ENCODE measurements around the gene ZMIZ1. TPM values are rescaled to one million over a fixed set of nuclear protein-coding genes. Genes with fewer than 3 reads are reported as not detected.

ZMIZ1 gene
- total and polyA plus RNA-seq, 4 donors, result 3.9 to 19.1 (median 9.8) TPM

GRCh38 chr10:79189181-79189580, 120.4 kb downstream of the ZMIZ1 start:
- no peak overlapping the region for H3K4me3 ChIP-seq (ENCODE audit: low read depth in 1 of 3, low read length in 3 of 3)
- DNase-seq (ENCODE audit: low spot score), result no peak
- H3K9me3 ChIP-seq (ENCODE audit: control insufficient read depth in 4 of 4, low read length in 3 of 4), result no peaks in the 10 kb centered on the region
- peaks cover 16 to 45% (median 37%) of the 10 kb centered on the region in 4 donors for H3K4me1 ChIP-seq (ENCODE audit: control insufficient read depth in 4 of 4, insufficient read depth in 4 of 4, low read length in 3 of 4)
- no peak overlapping the region for H3K27ac ChIP-seq (ENCODE audit: low read depth in 1 of 2, low read length in 2 of 2)
- H3K9ac ChIP-seq (ENCODE audit: low read depth in 1 of 2, low read length in 2 of 2), result no peak overlapping the region
- TF ChIP-seq EGR1 (IDR thresholded peaks at IDR 0.05; ENCODE audit: low read depth in 2 of 2), result no peak
- no peak for TF ChIP-seq TAF1 (conservative IDR thresholded peaks at IDR 0.05)
- no peak for TF ChIP-seq MAX (IDR thresholded peaks at IDR 0.05)
- TF ChIP-seq FOXA2 (IDR thresholded peaks at IDR 0.05), result no peak
- no peak for TF ChIP-seq HNF4A (conservative IDR thresholded peaks at IDR 0.05)
- no peak for TF ChIP-seq FOXA1 (IDR thresholded peaks at IDR 0.05)
- TF ChIP-seq ATF3 (IDR thresholded peaks at IDR 0.05), result no peak
- no peaks in the 10 kb centered on the region for H3K27me3 ChIP-seq (ENCODE audit: control insufficient read depth in 4 of 4, insufficient read depth in 4 of 4, low read length in 3 of 4)
- 95% methylated on average over 4 of the region's 4 CpGs for WGBS
- H3K36me3 ChIP-seq (ENCODE audit: control insufficient read depth in 4 of 4, insufficient read depth in 3 of 4, low read depth in 1 of 4, low read length in 3 of 4), result no peaks in the 10 kb centered on the region

GRCh38 chr10:79189853-79190435, 121.2 kb downstream of the ZMIZ1 start:
- H3K27ac ChIP-seq (ENCODE audit: low read depth in 1 of 2, low read length in 2 of 2), result no peak overlapping the region
- H3K9me3 ChIP-seq (ENCODE audit: control insufficient read depth in 4 of 4, low read length in 3 of 4), result no peaks in the 10 kb centered on the region
- DNase-seq (ENCODE audit: low spot score), result no peak
- no peaks in the 10 kb centered on the region for H3K27me3 ChIP-seq (ENCODE audit: control insufficient read depth in 4 of 4, insufficient read depth in 4 of 4, low read length in 3 of 4)
- 95% methylated on average over 10 of the region's 10 CpGs for WGBS
- H3K9ac ChIP-seq (ENCODE audit: low read depth in 1 of 2, low read length in 2 of 2), result no peak overlapping the region
- H3K4me1 ChIP-seq (ENCODE audit: control insufficient read depth in 4 of 4, insufficient read depth in 4 of 4, low read length in 3 of 4), result peaks cover 16 to 38% (median 35%) of the 10 kb centered on the region in 4 donors
- TF ChIP-seq ZBTB33 (IDR thresholded peaks at IDR 0.05) (no peak), TAF1 (conservative IDR thresholded peaks at IDR 0.05) (no peak), HNF4G (IDR thresholded peaks at IDR 0.05) (no peak), YY1 (IDR thresholded peaks at IDR 0.05) (no peak), HNF4A (conservative IDR thresholded peaks at IDR 0.05) (no peak)
- no peaks in the 10 kb centered on the region for H3K36me3 ChIP-seq (ENCODE audit: control insufficient read depth in 4 of 4, insufficient read depth in 3 of 4, low read depth in 1 of 4, low read length in 3 of 4)
- no peak overlapping the region for H3K4me3 ChIP-seq (ENCODE audit: low read depth in 1 of 3, low read length in 3 of 3)

GRCh38 chr10:79190740-79191261, 122.0 kb downstream of the ZMIZ1 start:
- Histone ChIP-seq H3K4me1 (ENCODE audit: control insufficient read depth in 4 of 4, insufficient read depth in 4 of 4, low read length in 3 of 4) (peaks cover 16 to 34% (median 30%) of the 10 kb centered on the region in 4 donors), H3K36me3 (ENCODE audit: control insufficient read depth in 4 of 4, insufficient read depth in 3 of 4, low read depth in 1 of 4, low read length in 3 of 4) (no peaks in the 10 kb centered on the region), H3K4me3 (ENCODE audit: low read depth in 1 of 3, low read length in 3 of 3) (no peak overlapping the region), H3K9me3 (ENCODE audit: control insufficient read depth in 4 of 4, low read length in 3 of 4) (no peaks in the 10 kb centered on the region), H3K9ac (ENCODE audit: low read depth in 1 of 2, low read length in 2 of 2) (no peak overlapping the region), H3K27me3 (ENCODE audit: control insufficient read depth in 4 of 4, insufficient read depth in 4 of 4, low read length in 3 of 4) (no peaks in the 10 kb centered on the region), H3K27ac (ENCODE audit: low read depth in 1 of 2, low read length in 2 of 2) (no peak overlapping the region)
- no peak for DNase-seq (ENCODE audit: low spot score)
- 81% methylated on average over 1 of the region's 1 CpG for WGBS
- TF ChIP-seq ATF3 (IDR thresholded peaks at IDR 0.05), result no peak
- TF ChIP-seq NR2F2 (IDR thresholded peaks at IDR 0.05), result no peak
- no peak for TF ChIP-seq CTCF (IDR thresholded peaks at IDR 0.05; ENCODE audit: low read depth, low read length, missing input control)
- TF ChIP-seq JUND (IDR thresholded peaks at IDR 0.05), result no peak
- no peak for TF ChIP-seq EGR1 (IDR thresholded peaks at IDR 0.05; ENCODE audit: low read depth in 2 of 2)
- no peak for TF ChIP-seq RXRA (IDR thresholded peaks at IDR 0.05)
- TF ChIP-seq YY1 (IDR thresholded peaks at IDR 0.05), result no peak
- TF ChIP-seq SP1 (IDR thresholded peaks at IDR 0.05), result no peak
- no peak for TF ChIP-seq MAX (IDR thresholded peaks at IDR 0.05)
- no peak for TF ChIP-seq FOXA1 (IDR thresholded peaks at IDR 0.05)
- no peak for TF ChIP-seq GABPA (IDR thresholded peaks at IDR 0.05 in 1 of 2, conservative IDR thresholded peaks at IDR 0.05 in 1 of 2)
- no peak for TF ChIP-seq HNF4G (IDR thresholded peaks at IDR 0.05)
- TF ChIP-seq REST (IDR thresholded peaks at IDR 0.05), result no peak
